Measurements from ENCODE around the gene DOHH. TPM values are rescaled to one million over a fixed set of nuclear protein-coding genes. Genes with fewer than 3 reads are reported as not detected.

DOHH gene
- total RNA-seq, 1 experiment from 2014 or later: 19.1 TPM

DNA sequence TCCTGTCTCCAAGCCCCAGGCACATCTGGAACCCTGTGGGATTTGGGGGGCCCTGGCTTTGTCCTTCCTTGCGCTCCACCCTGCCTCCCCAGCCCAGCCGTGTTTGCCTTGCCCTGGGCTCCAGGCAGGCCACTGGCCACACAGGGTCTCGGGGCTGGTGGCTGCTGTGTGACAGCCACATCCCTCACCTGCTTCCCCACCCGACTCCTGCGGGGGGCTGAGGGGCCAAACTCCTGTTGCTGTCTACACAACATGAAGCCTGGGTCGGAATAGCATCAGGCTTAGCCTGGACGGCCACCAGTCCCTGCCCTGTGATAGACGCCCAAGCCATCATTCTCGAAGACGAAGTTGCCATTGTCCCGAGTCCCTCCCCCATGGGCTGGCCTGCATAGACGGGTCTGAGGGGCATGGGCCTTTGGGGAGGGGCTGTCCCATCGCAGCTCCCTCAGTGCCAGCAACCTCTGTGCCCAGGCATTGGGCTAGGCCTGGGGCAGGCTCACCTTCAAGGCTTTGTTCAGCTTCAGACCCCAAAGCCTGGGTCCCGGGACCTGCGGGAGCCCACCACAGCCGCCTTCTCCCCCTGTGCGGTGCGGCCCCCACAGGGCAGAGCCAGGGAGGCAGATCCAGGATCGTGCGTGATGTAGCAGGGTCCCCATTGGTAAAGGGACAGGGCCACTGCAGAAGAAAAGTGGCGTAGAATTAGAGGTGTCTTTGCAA, 23.0 kb upstream of the DOHH start:
- no peak for DNase-seq (ENCODE audit: low read depth)
- in situ Hi-C loops (cut with HindIII; ENCODE audit: low pct_unique_long_range_greater_than_20kb, low sequenced_read_pairs): no loop called here

DNA sequence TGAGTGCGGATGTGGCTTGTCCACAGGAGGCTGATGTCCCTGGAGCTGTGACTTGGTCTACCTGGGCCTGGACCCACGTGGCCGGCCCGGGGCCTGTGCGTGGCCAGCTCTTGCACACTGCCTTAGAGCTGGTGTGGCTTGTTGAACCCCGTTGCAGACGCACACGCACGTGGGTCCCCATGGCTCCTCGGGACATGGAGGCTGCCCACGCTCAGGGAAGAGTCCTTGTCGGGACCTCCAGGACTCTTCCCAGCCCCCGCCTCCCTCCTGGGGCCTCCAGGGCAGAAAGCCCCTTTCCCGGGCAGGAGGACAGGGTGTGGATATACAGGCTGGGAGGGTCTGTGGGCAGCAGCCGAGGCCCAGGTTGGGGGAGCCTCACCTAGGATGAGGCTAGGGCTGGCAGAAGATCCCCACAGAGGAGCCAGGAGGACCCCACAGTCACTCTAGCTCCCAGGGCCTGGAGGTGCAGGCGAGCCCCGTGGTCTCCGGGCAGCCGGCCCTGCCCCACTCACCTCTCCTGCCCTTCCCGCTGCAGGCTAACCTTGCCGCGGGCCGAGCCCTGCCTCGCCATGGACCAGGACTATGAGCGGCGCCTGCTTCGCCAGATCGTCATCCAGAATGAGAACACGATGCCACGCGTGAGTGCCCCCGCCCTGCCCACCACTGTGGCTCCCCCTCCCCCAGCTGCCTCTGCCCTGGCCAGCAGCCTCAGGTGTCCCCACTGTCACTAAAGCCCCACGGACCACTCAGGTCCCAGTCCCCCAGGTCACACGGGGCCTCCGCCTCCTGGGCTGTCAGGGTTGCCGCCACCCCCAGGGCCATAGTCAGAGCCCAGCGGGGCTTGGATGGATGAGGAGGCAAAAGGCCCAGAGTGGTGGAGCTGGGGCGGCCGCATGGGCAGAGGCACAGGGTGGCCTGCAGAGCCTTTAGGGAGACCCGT, 22.2 kb upstream of the DOHH start:
- in situ Hi-C loops (cut with HindIII; ENCODE audit: low pct_unique_long_range_greater_than_20kb, low sequenced_read_pairs): no loop called here
- DNase-seq (ENCODE audit: low read depth): no peak

DNA sequence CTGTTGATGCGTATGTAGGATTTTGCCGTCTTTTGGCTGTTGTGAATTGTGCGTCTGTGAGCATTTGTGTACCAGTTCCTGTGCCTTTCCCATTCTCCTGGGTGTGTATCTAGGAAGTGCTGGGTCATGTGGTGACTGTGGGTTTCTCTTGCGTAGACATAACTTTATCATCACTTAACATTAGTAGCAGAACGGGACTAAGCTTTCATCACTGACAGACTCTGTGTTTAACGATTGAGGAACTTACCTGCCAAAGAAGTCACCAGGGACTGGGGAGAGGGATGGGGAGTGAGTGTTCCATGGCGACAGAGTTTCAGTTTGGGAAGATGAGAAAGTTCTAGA, 20.6 kb upstream of the DOHH start:
- no peak for DNase-seq (ENCODE audit: low read depth)
- in situ Hi-C loops (cut with HindIII; ENCODE audit: low pct_unique_long_range_greater_than_20kb, low sequenced_read_pairs): no loop called here

DNA sequence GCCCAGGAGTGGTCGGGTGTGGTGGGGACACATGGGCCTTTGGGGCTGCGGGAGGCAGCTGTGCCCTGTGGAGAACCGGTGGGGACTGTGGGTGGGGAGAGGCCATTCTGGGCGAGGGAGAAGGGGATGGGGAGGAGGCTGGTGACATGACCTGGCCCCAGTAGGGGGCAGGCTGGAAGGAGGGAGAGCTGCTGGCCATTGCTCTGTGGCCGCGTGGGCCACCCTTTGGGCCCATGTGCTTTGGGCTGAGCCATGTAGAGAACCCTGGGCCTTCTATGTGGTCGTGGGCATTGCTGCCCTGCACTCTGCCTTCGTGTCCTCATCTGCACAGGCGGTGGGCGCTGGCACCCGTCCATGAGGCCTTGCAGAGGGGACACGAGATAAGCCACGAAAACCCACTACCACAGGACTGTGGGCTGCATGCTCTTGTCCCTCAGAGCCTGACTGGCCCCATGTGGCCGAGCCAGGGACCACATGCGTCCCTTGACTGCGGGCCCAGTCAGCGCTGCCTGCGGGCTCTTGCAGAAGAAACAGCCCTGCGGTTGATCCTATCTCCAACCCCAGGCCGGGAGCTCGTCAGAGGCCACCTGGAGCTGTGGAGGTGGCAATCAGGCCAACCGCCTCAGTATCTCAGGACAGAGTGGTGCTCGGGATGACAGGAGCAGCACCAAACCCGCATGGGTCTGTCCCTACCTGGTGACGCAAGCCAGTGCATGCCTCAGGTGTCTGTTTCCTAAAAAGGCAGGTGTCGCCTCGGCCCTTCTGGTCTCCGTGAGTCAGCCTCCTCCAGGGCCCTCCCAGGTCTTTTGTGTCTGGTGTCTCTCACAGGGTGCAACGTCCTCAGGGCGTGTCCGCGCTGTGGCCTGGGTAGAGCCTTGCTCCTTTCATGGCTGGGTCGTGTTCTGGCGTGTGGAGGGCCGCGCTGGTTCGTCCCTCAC, 20.0 kb upstream of the DOHH start:
- in situ Hi-C loops (cut with HindIII; ENCODE audit: low pct_unique_long_range_greater_than_20kb, low sequenced_read_pairs): no loop called here

DNA sequence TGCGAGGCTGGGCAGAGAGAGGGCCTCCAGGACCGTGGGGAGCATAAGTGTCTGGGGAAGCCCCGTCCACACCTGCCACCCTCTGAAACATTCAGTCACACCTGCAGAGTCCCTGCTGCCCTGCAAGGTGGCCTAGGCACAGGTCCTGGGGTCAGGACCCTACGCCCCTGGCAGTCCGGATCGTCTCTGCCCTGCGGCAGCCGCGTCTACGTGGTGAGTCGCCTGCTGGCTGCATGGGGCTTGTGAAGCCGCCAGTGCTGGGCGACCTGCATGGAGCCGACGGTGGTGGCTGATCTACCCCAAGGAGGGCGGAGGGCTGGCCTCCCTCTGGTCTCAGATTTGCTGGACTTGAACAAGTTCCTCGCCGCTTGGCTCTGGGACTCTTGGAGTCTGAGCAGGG, 18.7 kb upstream of the DOHH start:
- in situ Hi-C loops (cut with HindIII; ENCODE audit: low pct_unique_long_range_greater_than_20kb, low sequenced_read_pairs): no loop called here
- DNase-seq (ENCODE audit: low read depth): no peak

More for the DNA sequence above, 20.0 kb upstream of the DOHH start:
- DNase-seq (ENCODE audit: low read depth): no peak

DNA sequence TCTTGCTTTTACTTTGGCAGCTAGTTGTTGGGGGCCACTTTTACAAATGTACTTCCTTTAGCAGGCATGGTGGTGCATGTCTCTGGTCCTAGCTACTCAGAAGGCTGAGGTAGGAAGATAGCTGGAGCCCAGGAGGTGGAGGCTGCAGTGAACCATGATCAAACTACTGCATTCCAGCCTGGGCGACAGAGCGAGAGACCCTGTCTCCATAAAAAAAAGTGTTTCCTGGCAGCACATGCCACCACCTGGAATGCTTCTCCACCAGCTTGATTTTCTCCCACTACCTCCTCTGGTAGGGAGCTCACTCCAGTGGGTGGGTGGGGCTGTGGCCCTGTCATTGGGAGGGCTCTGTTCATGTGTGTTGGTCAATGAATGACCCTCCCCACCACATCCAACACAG, 18.2 kb upstream of the DOHH start:
- in situ Hi-C loops (cut with HindIII; ENCODE audit: low pct_unique_long_range_greater_than_20kb, low sequenced_read_pairs): no loop called here
- no peak for DNase-seq (ENCODE audit: low read depth)

DNA sequence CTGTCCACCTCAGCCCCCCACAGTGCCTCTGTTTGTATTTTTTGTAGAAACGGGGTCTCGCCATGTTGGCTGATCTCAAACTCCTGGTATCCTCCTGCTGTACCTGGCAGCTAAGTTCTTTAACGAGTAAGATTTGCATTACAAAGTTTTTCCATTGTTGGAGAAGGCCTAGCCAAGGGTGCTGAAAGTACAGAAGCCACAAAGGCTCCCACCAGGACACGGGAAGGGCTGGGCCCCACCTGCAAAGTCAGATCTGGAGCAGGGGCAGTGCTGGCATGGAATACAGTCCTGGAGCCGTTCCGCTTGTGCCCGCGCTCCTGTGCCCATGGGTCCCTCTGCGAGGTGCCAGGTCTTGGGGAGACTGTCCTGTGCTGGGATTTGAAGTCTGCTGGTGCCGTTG, 17.8 kb upstream of the DOHH start:
- no peak for DNase-seq (ENCODE audit: low read depth)
- in situ Hi-C loops (cut with HindIII; ENCODE audit: low pct_unique_long_range_greater_than_20kb, low sequenced_read_pairs): no loop called here

DNA sequence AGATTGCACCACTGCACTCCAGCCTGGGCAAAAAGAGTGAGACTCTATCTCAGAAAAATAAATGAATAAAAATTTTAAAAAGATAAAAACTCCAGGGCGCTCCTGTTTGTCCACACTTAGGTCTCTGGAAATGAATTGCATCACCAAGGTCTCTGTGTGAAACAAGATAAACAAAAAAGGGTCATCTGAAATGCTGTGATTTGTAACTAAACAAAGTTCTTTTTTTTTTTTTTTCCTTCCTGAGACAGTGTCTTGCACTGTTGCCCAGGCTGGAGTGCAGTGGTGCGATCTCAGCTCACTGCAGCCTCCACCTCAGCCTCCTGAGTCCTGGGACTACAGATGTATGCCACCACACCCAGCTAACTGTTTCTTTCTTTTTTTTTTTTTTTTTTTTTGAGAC, 17.2 kb upstream of the DOHH start:
- in situ Hi-C loops (cut with HindIII; ENCODE audit: low pct_unique_long_range_greater_than_20kb, low sequenced_read_pairs): no loop called here
- no peak for DNase-seq (ENCODE audit: low read depth)

DNA sequence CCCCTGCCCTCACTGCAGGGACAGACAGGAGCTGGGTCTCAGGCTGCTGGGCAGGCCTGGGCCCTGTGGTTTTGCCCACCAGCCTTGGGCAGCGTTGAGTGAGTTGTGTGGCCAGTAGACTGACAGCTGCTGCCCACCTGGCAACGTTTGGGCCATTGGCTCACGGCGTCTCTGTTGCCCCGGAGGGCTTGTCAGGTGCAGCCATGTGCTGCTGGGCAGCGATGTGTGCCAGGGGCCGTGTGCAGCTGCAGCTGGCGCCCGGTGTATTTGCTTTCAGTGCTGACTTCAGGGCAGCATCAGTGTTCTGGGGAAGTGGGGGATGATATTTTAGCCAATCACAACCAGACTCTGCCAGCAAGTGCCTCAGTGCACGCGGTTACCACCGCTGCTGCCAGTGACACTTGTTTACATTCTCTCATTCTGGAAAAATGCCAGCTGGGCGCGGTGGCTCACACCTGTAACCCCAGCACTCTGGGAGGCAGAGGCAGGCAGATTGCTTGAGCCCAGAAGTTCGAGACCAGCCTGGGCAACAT, 16.3 kb upstream of the DOHH start:
- in situ Hi-C loops (cut with HindIII; ENCODE audit: low pct_unique_long_range_greater_than_20kb, low sequenced_read_pairs): no loop called here
- no peak for DNase-seq (ENCODE audit: low read depth)

DNA sequence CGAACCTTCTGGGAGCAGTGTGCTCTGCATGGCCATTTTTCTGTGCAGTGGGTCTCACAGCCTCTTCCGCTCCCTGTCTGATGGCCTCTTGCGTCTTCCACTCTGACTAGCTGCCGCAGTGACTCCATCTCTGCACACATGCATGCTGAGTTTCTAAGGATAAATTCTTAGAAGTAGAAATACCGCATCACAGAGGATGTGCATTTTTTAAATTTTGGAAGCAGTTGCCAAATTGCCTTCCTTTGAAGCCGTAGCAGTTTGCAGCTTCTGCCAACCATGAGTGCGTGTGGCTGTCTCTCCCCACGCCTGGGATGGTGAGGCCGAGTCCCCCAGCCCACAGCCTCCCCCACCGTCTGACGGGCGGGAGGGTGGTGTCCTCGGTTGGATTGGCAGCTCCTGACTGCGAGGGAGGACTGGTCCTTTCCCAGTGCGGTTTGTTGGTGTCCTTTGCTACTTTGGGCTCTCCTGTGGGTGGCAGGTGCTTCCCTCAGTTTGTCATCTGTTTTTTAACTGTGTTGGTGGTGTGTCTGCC, 15.5 kb upstream of the DOHH start:
- no peak for DNase-seq (ENCODE audit: low read depth)
- in situ Hi-C loops (cut with HindIII; ENCODE audit: low pct_unique_long_range_greater_than_20kb, low sequenced_read_pairs): no loop called here

DNA sequence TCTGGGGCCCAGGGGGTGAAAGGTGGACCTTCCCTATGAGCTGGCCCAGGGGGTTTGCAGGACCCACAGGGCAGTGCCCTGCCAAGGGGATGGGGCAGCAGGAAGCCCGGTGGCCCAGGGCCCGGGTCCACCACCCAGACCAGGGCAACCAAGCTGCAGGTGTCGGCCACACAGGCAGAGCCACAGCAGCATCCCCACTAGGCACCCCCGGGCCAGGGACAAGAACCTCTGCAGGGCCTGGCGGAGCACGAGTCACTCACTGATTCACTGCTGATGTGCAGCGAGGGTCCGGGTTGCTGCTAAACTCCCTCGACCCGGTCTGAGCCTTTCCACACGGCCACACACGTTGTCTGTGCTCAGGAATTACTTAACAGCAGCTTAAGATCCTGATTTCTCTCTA, 14.5 kb upstream of the DOHH start:
- in situ Hi-C loops (cut with HindIII; ENCODE audit: low pct_unique_long_range_greater_than_20kb, low sequenced_read_pairs): no loop called here
- DNase-seq (ENCODE audit: low read depth): no peak

DNA sequence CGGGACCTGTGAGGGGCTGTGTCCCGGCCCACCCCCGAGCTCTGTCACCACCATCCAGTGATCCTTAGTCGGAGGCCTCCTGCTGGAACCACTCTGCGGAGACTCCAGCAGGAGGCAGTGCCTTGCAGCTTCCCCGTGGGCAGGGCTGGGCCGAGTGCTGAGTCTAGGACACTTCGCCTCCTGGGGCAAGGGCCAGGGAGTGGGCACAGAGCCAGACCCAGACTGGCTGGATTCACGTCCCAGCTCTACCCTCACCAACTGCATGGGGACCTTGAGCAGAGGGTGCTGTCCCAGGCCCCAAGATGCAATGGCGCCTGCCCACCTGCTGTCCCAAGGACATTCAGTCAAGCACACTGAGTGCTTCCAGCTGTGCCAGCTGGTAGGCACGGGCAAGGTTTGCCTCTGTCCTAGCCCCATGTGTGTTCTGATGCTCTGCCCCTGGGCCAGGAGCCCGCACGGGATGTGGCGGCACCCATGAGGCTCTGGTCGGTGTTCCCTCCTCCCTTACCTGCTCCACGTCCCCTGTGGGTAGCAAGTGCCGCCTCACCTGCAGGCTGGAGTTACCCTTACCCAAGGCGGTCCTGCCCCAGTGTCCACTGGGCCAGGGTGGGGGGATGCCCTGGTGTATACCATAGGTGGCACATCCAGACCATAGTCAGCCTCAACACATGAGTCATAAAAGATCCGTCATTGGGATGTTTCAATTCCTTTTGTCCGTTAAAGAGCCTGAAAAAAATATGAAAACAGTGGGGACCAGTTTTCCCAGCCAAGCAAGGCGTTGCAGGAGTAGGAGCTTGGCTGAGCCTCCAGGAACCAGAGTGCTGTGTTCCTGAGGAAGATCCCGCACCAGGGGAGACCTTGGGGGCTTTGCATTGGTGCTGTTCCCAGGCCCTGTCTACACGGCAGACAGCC, 13.0 kb upstream of the DOHH start:
- in situ Hi-C loops (cut with HindIII; ENCODE audit: low pct_unique_long_range_greater_than_20kb, low sequenced_read_pairs): no loop called here

DNA sequence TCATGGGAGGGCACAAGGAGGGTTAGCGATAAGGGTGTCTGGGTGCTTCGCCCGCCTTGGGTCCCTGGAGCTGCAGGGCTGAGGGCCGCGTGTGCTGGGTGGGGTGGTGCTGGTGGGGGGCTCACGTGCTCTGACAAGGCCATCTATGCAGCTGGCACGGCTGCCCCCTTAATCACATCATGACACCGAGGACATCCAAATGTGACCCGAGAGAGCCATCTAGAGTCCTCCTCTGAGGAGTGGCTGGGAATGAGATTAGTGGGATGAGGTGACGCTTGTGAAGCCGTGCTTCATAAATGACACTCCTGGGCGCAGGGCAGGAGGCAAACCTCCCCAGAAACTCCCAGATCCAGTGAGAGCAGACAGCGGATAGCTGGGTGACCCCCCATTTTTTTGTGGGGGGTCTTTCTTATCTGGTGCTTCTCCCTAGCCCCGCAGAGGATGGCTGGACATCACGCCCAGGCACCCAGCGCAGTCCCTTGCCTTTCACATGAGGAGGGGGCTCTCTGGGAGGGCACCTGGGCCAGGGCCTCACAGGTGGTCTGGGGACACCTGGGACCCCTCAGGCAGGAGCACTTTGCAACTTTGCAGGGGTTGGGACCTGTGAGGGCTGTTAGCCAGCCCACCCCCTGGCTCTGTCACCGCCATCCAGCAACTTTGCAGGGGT, 12.2 kb upstream of the DOHH start:
- DNase-seq (ENCODE audit: low read depth): no peak
- in situ Hi-C loops (cut with HindIII; ENCODE audit: low pct_unique_long_range_greater_than_20kb, low sequenced_read_pairs): no loop called here

More for the DNA sequence above, 13.0 kb upstream of the DOHH start:
- no peak for DNase-seq (ENCODE audit: low read depth)

DNA sequence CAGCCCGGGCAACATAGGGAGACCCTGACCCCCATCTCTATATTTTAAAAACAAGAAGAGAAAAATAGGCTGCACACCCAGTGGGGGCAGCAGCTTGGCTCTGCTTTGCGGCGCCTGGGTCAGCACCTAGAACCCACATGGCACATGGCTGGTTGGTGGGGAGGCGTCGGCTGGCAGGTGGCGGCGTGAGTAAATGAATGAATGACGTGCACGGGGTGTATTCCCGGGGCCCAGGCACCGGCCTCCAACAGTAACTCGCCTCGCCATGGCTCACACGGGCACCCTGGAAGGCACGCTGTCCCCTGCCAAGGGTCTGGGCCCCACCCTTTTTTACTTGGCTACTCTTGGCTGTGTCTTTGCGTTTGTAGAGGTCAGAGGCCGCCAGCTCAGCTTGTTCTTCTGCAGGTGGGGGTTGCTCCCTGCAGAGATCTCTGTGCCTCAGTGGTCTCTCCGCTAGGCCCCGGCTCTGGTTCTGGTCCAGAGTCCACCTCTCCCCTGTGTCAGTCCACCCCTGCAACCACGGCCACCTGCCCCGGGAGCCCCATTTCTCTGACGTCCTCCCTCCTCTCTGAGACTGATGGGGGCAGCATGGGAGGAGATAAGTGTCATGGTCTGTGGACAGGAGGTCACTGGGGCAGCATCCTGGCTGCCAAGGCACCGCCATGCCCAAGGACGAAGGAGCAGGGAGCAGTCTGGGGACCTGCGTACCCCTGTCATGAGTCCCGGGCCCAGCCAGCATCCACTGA, 11.2 kb upstream of the DOHH start:
- DNase-seq (ENCODE audit: low read depth): no peak
- in situ Hi-C loops (cut with HindIII; ENCODE audit: low pct_unique_long_range_greater_than_20kb, low sequenced_read_pairs): no loop called here

DNA sequence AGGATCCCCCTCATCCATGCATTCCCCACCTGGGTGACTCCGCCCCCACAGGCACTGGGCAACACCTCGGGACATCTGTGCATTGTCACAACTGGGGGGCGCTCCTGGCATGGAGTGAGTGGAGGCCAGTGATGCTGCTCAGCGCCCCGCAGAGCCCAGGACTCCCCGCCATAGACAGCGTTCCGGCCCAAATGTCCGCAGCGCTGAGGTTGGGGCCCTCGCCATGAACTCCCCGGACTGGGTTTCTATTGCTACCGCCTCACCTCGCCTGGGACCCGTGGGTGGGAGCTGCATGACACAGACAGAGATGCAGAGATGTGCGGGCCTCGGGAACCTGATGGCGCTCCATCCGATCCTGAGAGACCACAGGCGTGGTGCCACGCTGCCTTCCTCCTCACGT, 10.3 kb upstream of the DOHH start:
- in situ Hi-C loops (cut with HindIII; ENCODE audit: low pct_unique_long_range_greater_than_20kb, low sequenced_read_pairs): no loop called here

DNA sequence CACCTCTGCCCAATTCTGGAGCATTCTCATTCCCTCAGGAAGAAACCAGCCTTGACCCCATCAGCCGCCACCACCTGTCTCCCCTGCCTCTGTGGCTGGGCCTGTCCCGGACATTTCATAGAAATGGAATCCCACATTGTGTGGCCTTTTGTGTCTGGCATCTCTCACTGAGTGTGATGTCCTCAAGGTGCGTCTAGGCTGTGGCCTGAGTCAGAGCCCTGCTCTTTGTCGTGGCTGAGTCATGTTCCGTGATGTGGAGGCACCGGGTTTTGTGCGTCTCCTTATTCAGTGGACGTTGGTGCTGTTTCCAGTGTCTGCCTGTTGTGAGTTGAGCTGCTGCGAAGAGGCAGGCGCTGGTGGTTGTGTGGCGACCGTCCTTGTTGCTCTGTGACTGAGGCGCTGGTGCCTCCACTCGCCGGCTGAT, 9.1 kb upstream of the DOHH start:
- peak; percentile 19 for DNase-seq (ENCODE audit: low read depth)
- in situ Hi-C loops (cut with HindIII; ENCODE audit: low pct_unique_long_range_greater_than_20kb, low sequenced_read_pairs): no loop called here

More for the DNA sequence above, 10.3 kb upstream of the DOHH start:
- no peak for DNase-seq (ENCODE audit: low read depth)

Measured in Caki2 (cell line).